OCI-LY7 (cell line): ENCODE data around the gene FRMD1. TPM values are rescaled to one million over a fixed set of nuclear protein-coding genes. Genes with fewer than 3 reads are reported as not detected.

Source experiments
- BruUV-seq: library from RNA; stranded (reverse); fragments of 400-500 nt; replicated peaks from 2 replicates; lab custom pipeline; 2021; lab: Mats Ljungman, UMichigan
- CTCF ChIA-PET: fragments of 300-600 bp; sonication (Branson Sonifier 250); formaldehyde crosslinking; loops from one replicate; lab custom pipeline; 2022; ENCODE audit warnings: antibody characterized with exemption; ENCODE audit not compliant: unreplicated experiment; lab: Charles Lee
- POLR2A ChIA-PET: fragments of 300-600 bp; sonication (Branson Sonifier 250); formaldehyde crosslinking; loops from one replicate; lab custom pipeline; 2022; ENCODE audit warnings: antibody characterized with exemption; lab: Charles Lee
- DNase-seq: peaks from one replicate; pipeline ENCODE4 v3.0.0-alpha.2; 2015; ENCODE audit warnings: low spot score
- H2AFZ ChIP-seq: fragments of 200-600 bp; sonication (generic), shearing (Covaris generic); 2 replicates; pipeline ENCODE4 v1.6.1; 2014; ENCODE audit warnings: mild to moderate bottlenecking, antibody characterized with exemption, low read length, moderate library complexity
- H3K27ac ChIP-seq: fragments of 200-600 bp; sonication (generic); 2 replicates; pipeline ENCODE4 v1.5.1; 2014; ENCODE audit warnings: mixed run types, low read depth, mild to moderate bottlenecking, moderate library complexity, low read length, inconsistent platforms; ENCODE audit not compliant: poor library complexity, severe bottlenecking
- H3K36me3 ChIP-seq: fragments of 200-600 bp; sonication (generic); 2 replicates; pipeline ENCODE4 v1.6.1; 2014; ENCODE audit warnings: mild to moderate bottlenecking, antibody characterized with exemption, low read length, moderate library complexity, mixed read lengths; ENCODE audit not compliant: insufficient read depth
- H3K4me1 ChIP-seq: fragments of 200-600 bp; sonication (generic); 2 replicates; pipeline ENCODE4 v1.5.1; 2014; ENCODE audit warnings: mild to moderate bottlenecking, low read length; ENCODE audit not compliant: insufficient read depth, poor library complexity, severe bottlenecking
- H3K4me2 ChIP-seq: fragments of 200-600 bp; sonication (generic); 2 replicates; pipeline ENCODE4 v1.6.1; 2014; ENCODE audit warnings: mild to moderate bottlenecking, low read length
- H3K4me3 ChIP-seq: fragments of 200-600 bp; sonication (generic); 2 replicates; pipeline ENCODE4 v1.5.1; 2014; ENCODE audit warnings: mild to moderate bottlenecking, low read depth, low read length; ENCODE audit not compliant: poor library complexity, severe bottlenecking
- H3K79me2 ChIP-seq: fragments of 200-600 bp; sonication (generic); 2 replicates; pipeline ENCODE4 v1.6.1; 2016; ENCODE audit warnings: low read depth, mild to moderate bottlenecking, low read length, moderate library complexity, mixed read lengths; ENCODE audit not compliant: insufficient read depth
- H3K9me2 ChIP-seq: fragments of 200-600 bp; sonication (generic); 2 replicates; pipeline ENCODE4 v1.6.1; 2016; ENCODE audit warnings: mild to moderate bottlenecking, low read length, mixed read lengths; ENCODE audit not compliant: insufficient read depth
- H3K9me3 ChIP-seq: fragments of 200-600 bp; sonication (generic); 2 replicates; pipeline ENCODE4 v1.6.1; 2014; ENCODE audit warnings: mild to moderate bottlenecking, mixed run types, low read length, mixed read lengths
- H4K20me1 ChIP-seq: fragments of 200-600 bp; sonication (generic); 2 replicates; pipeline ENCODE4 v1.6.1; 2014; ENCODE audit warnings: mild to moderate bottlenecking, antibody characterized with exemption, low read length, moderate library complexity, mixed read lengths; ENCODE audit not compliant: insufficient read depth
- EZH2phosphoT487 ChIP-seq: fragments of 200-600 bp; sonication (generic); IDR thresholded peaks from 2 replicates; pipeline ENCODE4 v1.6.1; 2018; ENCODE audit warnings: low read depth, borderline replicate concordance, mild to moderate bottlenecking, mixed run types, antibody characterized with exemption, low read length, moderate library complexity, mixed read lengths
- intact Hi-C: fragments of 100-400 bp; cut with micrococcal nuclease; formaldehyde crosslinking; loops from one replicate; pipeline ENCODE4 v1.10.0; 2022; ENCODE audit not compliant: unreplicated experiment
- total RNA-seq, 2 experiments: library from RNA; depleted of rRNA in 1 of 2; stranded (reverse); fragments of >200 nt in 1 of 2; shearing (Covaris generic) in 1 of 2; gene quantifications; 2 replicates each; pipeline ENCODE4 v1.2.3, GENCODE V29; 2014 to 2022
- TF ChIP-seq, protein P1 (sequence below): fragments of 200-600 bp; sonication (generic); conservative IDR thresholded peaks from 2 replicates; pipeline ENCODE4 v1.5.1; 2014; ENCODE audit warnings: mild to moderate bottlenecking, antibody characterized with exemption, low read length, moderate library complexity, mixed read lengths

The FRMD1 gene
- total RNA-seq, 2 experiments from 2014 or later, result not detected

DNA sequence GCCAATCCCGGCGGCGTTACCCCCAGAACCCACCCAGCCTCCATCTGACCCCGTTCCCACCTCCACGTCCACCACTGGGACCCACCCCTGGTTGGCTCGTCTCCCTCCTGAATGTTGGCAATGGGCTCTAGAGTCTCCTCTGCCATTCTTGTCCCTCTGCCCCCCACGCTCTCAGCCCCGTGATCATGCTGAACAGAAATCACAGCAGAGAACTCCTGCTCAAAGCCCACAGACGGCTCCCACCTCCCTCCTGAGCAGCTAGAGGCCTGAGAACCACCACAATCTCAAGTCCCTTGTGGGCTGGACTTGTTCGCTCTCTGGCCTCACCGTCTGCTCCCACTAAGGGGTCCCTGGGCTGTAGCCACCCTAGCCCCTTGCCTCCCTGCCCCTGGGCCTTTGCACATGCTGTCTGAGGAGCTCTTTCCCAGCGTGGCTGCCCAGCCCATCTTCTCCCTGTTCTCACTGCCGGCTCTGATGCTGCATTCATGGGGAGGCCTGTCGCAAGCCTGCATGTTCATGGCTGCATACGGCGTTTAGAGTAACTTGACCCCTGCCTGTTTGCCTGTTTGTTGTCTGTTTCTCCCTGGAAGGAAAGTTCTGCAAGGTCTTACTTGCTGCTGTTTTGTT is 11.2 kb upstream of the FRMD1 start:
- Histone ChIP-seq H3K27ac (no peak overlapping the region), H3K4me1 (no peaks in the 10 kb centered on the region), H2AFZ (no peak overlapping the region), H3K9me3 (no peaks in the 10 kb centered on the region), H3K4me3 (no peak overlapping the region), H3K9me2 (no peaks in the 10 kb centered on the region), H3K36me3 (no peaks in the 10 kb centered on the region), H3K4me2 (no peak overlapping the region), H4K20me1 (no peaks in the 10 kb centered on the region), H3K79me2 (no peaks in the 10 kb centered on the region)
- CTCF ChIA-PET, result no interaction called here
- intact Hi-C loops, result no loop called here
- TF ChIP-seq EZH2phosphoT487, result no peak
- TF ChIP-seq, protein P1, sequence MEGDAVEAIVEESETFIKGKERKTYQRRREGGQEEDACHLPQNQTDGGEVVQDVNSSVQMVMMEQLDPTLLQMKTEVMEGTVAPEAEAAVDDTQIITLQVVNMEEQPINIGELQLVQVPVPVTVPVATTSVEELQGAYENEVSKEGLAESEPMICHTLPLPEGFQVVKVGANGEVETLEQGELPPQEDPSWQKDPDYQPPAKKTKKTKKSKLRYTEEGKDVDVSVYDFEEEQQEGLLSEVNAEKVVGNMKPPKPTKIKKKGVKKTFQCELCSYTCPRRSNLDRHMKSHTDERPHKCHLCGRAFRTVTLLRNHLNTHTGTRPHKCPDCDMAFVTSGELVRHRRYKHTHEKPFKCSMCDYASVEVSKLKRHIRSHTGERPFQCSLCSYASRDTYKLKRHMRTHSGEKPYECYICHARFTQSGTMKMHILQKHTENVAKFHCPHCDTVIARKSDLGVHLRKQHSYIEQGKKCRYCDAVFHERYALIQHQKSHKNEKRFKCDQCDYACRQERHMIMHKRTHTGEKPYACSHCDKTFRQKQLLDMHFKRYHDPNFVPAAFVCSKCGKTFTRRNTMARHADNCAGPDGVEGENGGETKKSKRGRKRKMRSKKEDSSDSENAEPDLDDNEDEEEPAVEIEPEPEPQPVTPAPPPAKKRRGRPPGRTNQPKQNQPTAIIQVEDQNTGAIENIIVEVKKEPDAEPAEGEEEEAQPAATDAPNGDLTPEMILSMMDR, result no peak
- BruUV-seq, result no TSS peak
- no peak for DNase-seq
- POLR2A ChIA-PET, result interaction anchor here (0.6 kb wide), 2 partner anchors 109 to 1103 kb away, joined by 4 to 6 read pairs; no protein-coding TSS in a partner anchor

DNA sequence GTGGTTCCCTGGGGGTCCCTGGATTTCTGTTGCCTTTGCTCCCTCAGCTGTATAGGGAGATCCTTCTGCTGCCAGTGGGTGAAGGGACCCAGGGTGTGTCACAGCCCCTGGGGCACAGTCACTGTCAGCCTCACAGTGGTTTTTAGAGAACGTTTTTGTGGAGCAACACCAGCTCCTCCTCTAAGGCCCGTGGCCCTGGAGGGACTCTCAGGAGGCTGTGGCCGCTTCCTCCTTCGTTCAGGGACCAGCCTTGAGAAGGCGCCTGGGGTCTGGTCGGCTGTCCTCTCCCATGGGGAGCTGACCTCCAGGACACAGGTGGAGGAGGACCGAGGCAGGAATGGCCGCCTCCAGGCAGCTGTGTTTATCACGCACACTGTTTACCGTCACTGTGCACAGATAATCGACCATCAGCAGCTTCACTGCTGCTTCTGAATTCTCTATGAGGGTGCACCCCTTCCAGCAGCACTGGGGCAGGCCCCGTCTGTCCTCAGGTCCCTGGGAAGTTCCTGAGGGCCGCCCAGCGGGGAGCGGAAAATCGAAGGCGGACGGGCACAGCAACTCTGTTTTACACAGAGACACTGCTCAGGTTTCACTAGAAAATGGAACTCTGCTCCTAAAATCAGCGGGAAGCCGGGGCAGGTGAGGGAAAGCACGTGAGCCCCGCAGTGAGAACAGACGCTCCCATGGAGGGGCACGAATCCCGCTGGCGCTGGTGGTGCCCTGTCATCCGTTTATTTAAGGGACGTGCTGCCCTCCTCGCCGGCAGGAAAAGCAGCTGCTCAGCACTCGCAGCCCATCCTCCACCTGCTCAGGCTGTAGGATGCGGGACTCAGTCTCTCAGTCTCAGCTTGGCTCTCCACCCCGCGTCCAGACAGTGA is 10.4 kb upstream of the FRMD1 start:
- intact Hi-C loops, result no loop called here
- Histone ChIP-seq H3K27ac (no peak overlapping the region), H3K4me1 (no peaks in the 10 kb centered on the region), H3K36me3 (no peaks in the 10 kb centered on the region), H2AFZ (no peak overlapping the region), H3K4me3 (no peak overlapping the region), H3K9me3 (no peaks in the 10 kb centered on the region), H4K20me1 (no peaks in the 10 kb centered on the region), H3K4me2 (no peak overlapping the region), H3K9me2 (no peaks in the 10 kb centered on the region), H3K79me2 (no peaks in the 10 kb centered on the region)
- no peak for DNase-seq
- ChIA-PET CTCF (no interaction called here), POLR2A (interaction anchor here (0.6 kb wide), 1 partner anchor 109 kb away, joined by 6 read pairs; no protein-coding TSS in a partner anchor)
- TF ChIP-seq, protein P1, result no peak
- TF ChIP-seq EZH2phosphoT487, result no peak
- no TSS peak for BruUV-seq
